Calu3 (cell line): Measurements from ENCODE around the gene INAFM1. TPM values are rescaled to one million over a fixed set of nuclear protein-coding genes. Genes with fewer than 3 reads are reported as not detected.

Source experiments
- BruUV-seq: library from RNA; stranded (reverse); fragments of 400-500 nt; replicated peaks from 2 replicates; lab custom pipeline; 2021; lab: Mats Ljungman, UMichigan
- CTCF ChIA-PET: fragments of 300-600 bp; sonication (Branson Sonifier 250); formaldehyde crosslinking; loops from one replicate; lab custom pipeline; 2022; ENCODE audit warnings: antibody characterized with exemption; lab: Charles Lee
- DNase-seq: peaks from one replicate; pipeline ENCODE4 v3.0.0; 2022
- H3K27ac Mint-ChIP-seq: one replicate; pipeline ENCODE4 v1.8.0; 2022; ENCODE audit warnings: mixed read lengths; ENCODE audit not compliant: unreplicated experiment
- H3K27me3 Mint-ChIP-seq: one replicate; pipeline ENCODE4 v1.8.0; 2022; ENCODE audit warnings: mixed read lengths; ENCODE audit not compliant: unreplicated experiment
- H3K36me3 Mint-ChIP-seq: one replicate; pipeline ENCODE4 v1.8.0; 2022; ENCODE audit warnings: mild to moderate bottlenecking, moderate library complexity, mixed read lengths; ENCODE audit not compliant: insufficient read depth, unreplicated experiment
- H3K4me1 Mint-ChIP-seq: one replicate; pipeline ENCODE4 v1.8.0; 2022; ENCODE audit warnings: mild to moderate bottlenecking, low read depth, mixed read lengths; ENCODE audit not compliant: unreplicated experiment
- H3K4me3 Mint-ChIP-seq: one replicate; pipeline ENCODE4 v1.8.0; 2022; ENCODE audit warnings: mild to moderate bottlenecking, low read depth, moderate library complexity, mixed read lengths; ENCODE audit not compliant: unreplicated experiment
- H3K9me3 Mint-ChIP-seq: one replicate; pipeline ENCODE4 v1.8.0; 2022; ENCODE audit warnings: low read depth, mixed read lengths; ENCODE audit not compliant: unreplicated experiment
- intact Hi-C: fragments of 100-400 bp; cut with micrococcal nuclease; formaldehyde crosslinking; loops from one replicate; pipeline ENCODE4 v1.10.0; 2022; ENCODE audit not compliant: unreplicated experiment
- total RNA-seq: library from RNA; stranded (reverse); gene quantifications from 2 replicates; pipeline ENCODE4 v1.2.3, GENCODE V29; 2022
- TF ChIP-seq, protein P1 (sequence below): fragments of 200-600 bp; IDR thresholded peaks from one replicate; pipeline ENCODE4 v1.8.0; 2022; ENCODE audit warnings: antibody characterized with exemption; ENCODE audit not compliant: unreplicated experiment

The INAFM1 gene
- total RNA-seq, 1 experiment from 2014 or later, result 13.9 TPM

DNA sequence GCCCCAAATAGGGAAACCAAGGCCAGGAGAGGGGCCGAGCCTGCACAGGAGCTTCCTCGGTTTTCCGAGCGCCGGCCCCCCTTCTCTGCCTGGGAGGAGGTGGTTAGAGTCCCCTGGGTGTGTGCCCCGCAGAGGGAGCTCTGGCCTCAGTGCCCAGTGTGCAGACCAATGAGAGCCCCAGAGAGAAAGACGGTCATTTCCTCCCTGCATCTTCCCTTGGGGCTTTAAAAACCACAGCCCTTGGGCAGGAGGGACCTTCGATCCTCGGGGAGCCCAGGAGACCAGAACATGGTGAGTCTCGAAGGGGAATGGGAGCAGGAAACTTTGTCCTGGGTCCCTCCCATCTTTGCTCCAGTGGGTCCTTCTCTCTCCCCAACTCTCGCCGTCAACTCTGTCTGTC, 34.9 kb downstream of the INAFM1 start, which contains the start of gene C5AR1:
TSS of gene C5AR1 (plus strand) at position 254 of the 400 bp plus-strand sequence. CDS start at position 289, 35 bp downstream.
- DNase-seq, result no peak
- CTCF ChIA-PET, result interaction anchor here (0.6 to 1.1 kb wide), 2 partner anchors 82 to 107 kb away, joined by 3 to 4 read pairs; no protein-coding TSS in a partner anchor
- no peak within 1 kb of the TSS for H3K27ac Mint-ChIP-seq

DNA sequence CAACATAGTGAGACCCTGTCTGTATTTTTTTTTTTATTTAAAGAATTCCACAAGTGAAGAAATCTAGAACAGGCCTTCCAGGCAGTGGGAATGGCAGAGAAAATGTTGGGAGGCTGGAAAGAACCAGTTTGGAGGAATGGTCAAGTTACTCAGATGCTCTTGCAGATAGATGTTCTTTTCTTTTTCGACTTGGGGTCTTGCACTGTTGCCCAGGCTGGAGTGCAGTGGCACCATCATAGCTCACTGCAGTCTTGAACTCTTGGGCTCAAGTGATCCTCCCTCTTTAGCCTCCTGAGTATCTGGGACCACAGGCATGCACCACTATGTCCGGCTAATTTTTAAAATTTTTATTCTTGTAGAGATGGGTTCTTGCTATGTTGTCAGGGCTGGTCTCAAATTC, 35.6 kb downstream of the INAFM1 start:
- H3K4me1 Mint-ChIP-seq, result peaks cover 26% of the 10 kb centered on the region
- no TSS peak for BruUV-seq
- peaks cover 20% of the 10 kb centered on the region for H3K36me3 Mint-ChIP-seq
- no peaks in the 10 kb centered on the region for H3K9me3 Mint-ChIP-seq
- H3K4me3 Mint-ChIP-seq, result no peak overlapping the region
- no peak overlapping the region for H3K27ac Mint-ChIP-seq
- peaks cover 13% of the 10 kb centered on the region for H3K27me3 Mint-ChIP-seq
- DNase-seq, result no peak
- CTCF ChIA-PET, result no interaction called here
- TF ChIP-seq, protein P1, sequence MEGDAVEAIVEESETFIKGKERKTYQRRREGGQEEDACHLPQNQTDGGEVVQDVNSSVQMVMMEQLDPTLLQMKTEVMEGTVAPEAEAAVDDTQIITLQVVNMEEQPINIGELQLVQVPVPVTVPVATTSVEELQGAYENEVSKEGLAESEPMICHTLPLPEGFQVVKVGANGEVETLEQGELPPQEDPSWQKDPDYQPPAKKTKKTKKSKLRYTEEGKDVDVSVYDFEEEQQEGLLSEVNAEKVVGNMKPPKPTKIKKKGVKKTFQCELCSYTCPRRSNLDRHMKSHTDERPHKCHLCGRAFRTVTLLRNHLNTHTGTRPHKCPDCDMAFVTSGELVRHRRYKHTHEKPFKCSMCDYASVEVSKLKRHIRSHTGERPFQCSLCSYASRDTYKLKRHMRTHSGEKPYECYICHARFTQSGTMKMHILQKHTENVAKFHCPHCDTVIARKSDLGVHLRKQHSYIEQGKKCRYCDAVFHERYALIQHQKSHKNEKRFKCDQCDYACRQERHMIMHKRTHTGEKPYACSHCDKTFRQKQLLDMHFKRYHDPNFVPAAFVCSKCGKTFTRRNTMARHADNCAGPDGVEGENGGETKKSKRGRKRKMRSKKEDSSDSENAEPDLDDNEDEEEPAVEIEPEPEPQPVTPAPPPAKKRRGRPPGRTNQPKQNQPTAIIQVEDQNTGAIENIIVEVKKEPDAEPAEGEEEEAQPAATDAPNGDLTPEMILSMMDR, result no peak
- intact Hi-C loops, result no loop called here

More for the DNA sequence above, 34.9 kb downstream of the INAFM1 start, which contains the start of gene C5AR1:
- intact Hi-C loops, result no loop called here
- Mint-ChIP-seq H3K36me3 (peaks cover 19% of the 10 kb centered on the region), H3K27me3 (peaks cover 13% of the 10 kb centered on the region), H3K4me1 (peaks cover 23% of the 10 kb centered on the region), H3K4me3 (no peak within 1 kb of the TSS), H3K9me3 (no peaks in the 10 kb centered on the region)
- TF ChIP-seq, protein P1, result no peak
- no TSS peak for BruUV-seq

DNA sequence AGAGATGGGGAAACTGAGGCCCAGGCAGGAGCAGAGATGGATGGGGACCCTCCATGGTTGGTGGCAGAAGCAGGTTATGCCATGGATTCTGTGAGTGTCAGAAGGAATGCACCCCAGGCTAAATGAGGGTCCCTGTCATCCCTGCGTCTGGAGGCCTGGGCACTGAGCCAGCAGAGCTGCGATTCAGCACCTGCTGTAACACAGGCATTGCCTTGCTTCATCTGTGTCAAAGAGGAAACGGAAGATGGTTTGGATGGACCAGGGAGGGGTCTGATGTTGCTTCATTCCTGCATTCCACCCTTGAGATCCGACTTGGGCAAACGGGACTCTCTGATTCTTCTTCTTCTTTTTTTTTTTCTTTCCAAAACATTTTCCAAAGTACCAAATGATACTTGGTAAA, 36.1 kb downstream of the INAFM1 start:
- TF ChIP-seq, protein P1, result no peak
- intact Hi-C loops, result no loop called here
- H3K36me3 Mint-ChIP-seq, result peaks cover 22% of the 10 kb centered on the region
- H3K4me1 Mint-ChIP-seq, result peaks cover 27% of the 10 kb centered on the region
- no TSS peak for BruUV-seq
- H3K4me3 Mint-ChIP-seq, result no peak overlapping the region
- H3K27ac Mint-ChIP-seq, result no peak overlapping the region
- no peak for DNase-seq
- peaks cover 13% of the 10 kb centered on the region for H3K27me3 Mint-ChIP-seq
- no peaks in the 10 kb centered on the region for H3K9me3 Mint-ChIP-seq
- CTCF ChIA-PET, result no interaction called here

DNA sequence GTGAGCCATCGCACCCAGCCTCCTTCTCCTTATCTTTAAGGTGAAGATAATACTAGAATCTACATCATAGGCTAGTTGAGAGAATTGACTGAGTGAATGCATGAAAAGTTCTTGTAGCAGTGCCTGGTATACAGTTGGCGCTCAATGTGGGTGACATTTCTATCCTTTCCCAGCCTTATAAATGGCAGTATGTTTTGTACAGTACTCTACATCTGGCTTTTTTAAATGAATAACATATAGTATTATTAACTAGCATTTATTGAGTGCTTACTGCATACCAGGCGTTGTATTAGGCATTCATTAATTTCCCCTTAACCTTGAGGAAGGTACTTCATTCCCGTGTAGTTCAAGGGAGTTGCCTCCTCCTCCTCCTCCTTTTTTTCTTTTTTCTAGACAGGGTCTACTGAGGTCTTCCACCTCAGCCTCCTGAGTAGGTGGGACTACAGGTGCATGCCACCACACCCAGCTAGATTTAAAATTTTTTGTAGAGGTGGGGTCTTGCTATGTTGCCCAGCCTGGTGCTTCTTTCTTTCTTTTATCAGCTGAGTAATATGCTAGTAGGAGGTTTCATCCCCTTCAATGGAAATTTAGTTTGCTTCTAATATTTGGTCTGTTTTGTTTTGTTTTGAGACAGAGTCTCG, 37.8 kb downstream of the INAFM1 start:
- Mint-ChIP-seq H3K36me3 (peaks cover 30% of the 10 kb centered on the region), H3K9me3 (no peaks in the 10 kb centered on the region), H3K27ac (peak overlapping the region; percentile 78), H3K4me1 (peaks cover 36% of the 10 kb centered on the region), H3K27me3 (peaks cover 13% of the 10 kb centered on the region), H3K4me3 (no peak overlapping the region)
- intact Hi-C loops, result no loop called here
- CTCF ChIA-PET, result interaction anchor here (1.2 kb wide), 1 partner anchor 37 kb away, joined by 4 read pairs; the partner anchor contains the start of gene DHX34
- no TSS peak for BruUV-seq
- TF ChIP-seq, protein P1, result no peak
- no peak for DNase-seq
